ENCODE measurements around the gene RNU2-63P. TPM values are rescaled to one million over a fixed set of nuclear protein-coding genes. Genes with fewer than 3 reads are reported as not detected.
"Not testable (repeated sequence)": the region's sequence is repeated elsewhere in the genome, so short reads cannot be mapped to it uniquely, and the experiment has no call there.

The RNU2-63P gene
- 10 to 100 TPM; 12.6 to 43.6 TPM for total RNA-seq

- H3K27ac Mint-ChIP-seq, result peak within 1 kb of the TSS; percentile 95 to 100
- peak; percentile 81 to 84 for ATAC-seq
- peaks cover 0 to 6% of the 10 kb centered on the region in 2 donors for H3K9me3 Mint-ChIP-seq
Observed at GRCh38 chr2:88016086-88016959, at the start of gene RNU2-63P. Gene RNU2-63P (minus strand): TSS chr2:88016547.

GRCh38 chr2:88061295-88061694 lies 44.9 kb upstream of the RNU2-63P start:
- no peak for DNase-seq (ENCODE audit: low spot score in 2 of 2)
- ATAC-seq, result no peak
- H3K27ac Mint-ChIP-seq, result peak overlapping the region in 1 of 2 donors; percentile 29
- no peaks in the 10 kb centered on the region for H3K9me3 Mint-ChIP-seq
- H3K36me3 Mint-ChIP-seq, result peaks cover 0 to 1% of the 10 kb centered on the region in 2 donors

More at GRCh38 chr2:88016086-88016959, at the start of gene RNU2-63P:
- H3K36me3 Mint-ChIP-seq, result peaks cover 9 to 11% of the 10 kb centered on the region in 2 donors
- DNase-seq (ENCODE audit: low spot score in 2 of 2), result peak; percentile 82 to 83

- no peak overlapping the region for H3K27ac Mint-ChIP-seq
- peaks cover 2 to 5% of the 10 kb centered on the region in 2 donors for H3K36me3 Mint-ChIP-seq
- ATAC-seq, result peak in 1 of 2 donors; percentile 17
- H3K9me3 Mint-ChIP-seq, result no peaks in the 10 kb centered on the region
- DNase-seq (ENCODE audit: low spot score in 2 of 2), result no peak
Observed at GRCh38 chr2:88060907-88061275, 44.5 kb upstream of the RNU2-63P start.

GRCh38 chr2:88059979-88060906 lies 43.9 kb upstream of the RNU2-63P start:
- DNase-seq (ENCODE audit: low spot score in 2 of 2) (no peak), ATAC-seq (peak; percentile 32 to 39)
- H3K9me3 Mint-ChIP-seq, result no peaks in the 10 kb centered on the region
- H3K36me3 Mint-ChIP-seq, result peaks cover 7 to 10% of the 10 kb centered on the region in 2 donors
- H3K27ac Mint-ChIP-seq, result no peak overlapping the region

GRCh38 chr2:88058191-88058590 lies 41.8 kb upstream of the RNU2-63P start:
- Mint-ChIP-seq H3K27ac (no peak overlapping the region), H3K36me3 (peaks cover 26 to 27% of the 10 kb centered on the region in 2 donors), H3K9me3 (no peaks in the 10 kb centered on the region)
- ATAC-seq, result no peak
- no peak for DNase-seq (ENCODE audit: low spot score in 2 of 2)

- H3K36me3 Mint-ChIP-seq, result peaks cover 30 to 32% of the 10 kb centered on the region in 2 donors
Observed at GRCh38 chr2:88057437-88057844, 41.1 kb upstream of the RNU2-63P start.

GRCh38 chr2:88055371-88056128 lies 39.2 kb upstream of the RNU2-63P start, which contains the start of gene KRCC1:
Gene KRCC1 (minus strand): TSS chr2:88055783. CDS start chr2:88028563, 27,220 bp downstream.
- Mint-ChIP-seq H3K27ac (peak within 1 kb of the TSS; percentile 98), H3K9me3 (no peaks in the 10 kb centered on the region), H3K36me3 (peaks cover 35 to 37% of the 10 kb centered on the region in 2 donors)
- DNase-seq (ENCODE audit: low spot score in 2 of 2) (peak; percentile 87 to 95), ATAC-seq (peak; percentile 94 to 96)

More at GRCh38 chr2:88057437-88057844, 41.1 kb upstream of the RNU2-63P start:
- no peaks in the 10 kb centered on the region for H3K9me3 Mint-ChIP-seq
- ATAC-seq, result no peak
- H3K27ac Mint-ChIP-seq, result peak overlapping the region in 1 of 2 donors; percentile 98
- no peak for DNase-seq (ENCODE audit: low spot score in 2 of 2)

- Mint-ChIP-seq H3K36me3 (peaks cover 35 to 37% of the 10 kb centered on the region in 2 donors), H3K27ac (peak overlapping the region; percentile 98), H3K9me3 (no peaks in the 10 kb centered on the region)
- DNase-seq (ENCODE audit: low spot score in 2 of 2) (no peak), ATAC-seq (no peak)
Observed at GRCh38 chr2:88054782-88055370, 38.5 kb upstream of the RNU2-63P start.

- Mint-ChIP-seq H3K27ac (peak overlapping the region; percentile 98), H3K9me3 (no peaks in the 10 kb centered on the region), H3K36me3 (peaks cover 35 to 37% of the 10 kb centered on the region in 2 donors)
- ATAC-seq (no peak), DNase-seq (ENCODE audit: low spot score in 2 of 2) (no peak)
Observed at GRCh38 chr2:88053934-88054781, 37.8 kb upstream of the RNU2-63P start.

- Mint-ChIP-seq H3K9me3 (no peaks in the 10 kb centered on the region), H3K36me3 (peaks cover 35 to 37% of the 10 kb centered on the region in 2 donors), H3K27ac (peak overlapping the region; percentile 5 to 98)
- DNase-seq (ENCODE audit: low spot score in 2 of 2), result no peak
- ATAC-seq, result no peak
Observed at GRCh38 chr2:88053296-88053695, 36.9 kb upstream of the RNU2-63P start.

GRCh38 chr2:88051792-88052191 lies 35.4 kb upstream of the RNU2-63P start:
- ATAC-seq (no peak), DNase-seq (ENCODE audit: low spot score in 2 of 2) (no peak)
- Mint-ChIP-seq H3K27ac (no peak overlapping the region), H3K36me3 (peaks cover 35 to 37% of the 10 kb centered on the region in 2 donors), H3K9me3 (no peaks in the 10 kb centered on the region)

- ATAC-seq, result no peak
- peaks cover 19 to 32% of the 10 kb centered on the region in 2 donors for H3K36me3 Mint-ChIP-seq
- no peak overlapping the region for H3K27ac Mint-ChIP-seq
- no peak for DNase-seq (ENCODE audit: low spot score in 2 of 2)
- H3K9me3 Mint-ChIP-seq, result no peaks in the 10 kb centered on the region
Observed at GRCh38 chr2:88049622-88050021, 33.3 kb upstream of the RNU2-63P start.

- H3K27ac Mint-ChIP-seq, result no peak overlapping the region
- no peaks in the 10 kb centered on the region for H3K9me3 Mint-ChIP-seq
- no peak for DNase-seq (ENCODE audit: low spot score in 2 of 2)
- peaks cover 12 to 22% of the 10 kb centered on the region in 2 donors for H3K36me3 Mint-ChIP-seq
- no peak for ATAC-seq
Observed at GRCh38 chr2:88048541-88048940, 32.2 kb upstream of the RNU2-63P start.

- not testable (repeated sequence) for H3K36me3 Mint-ChIP-seq; H3K9me3 Mint-ChIP-seq; ATAC-seq; DNase-seq (ENCODE audit: low spot score in 2 of 2); H3K27ac Mint-ChIP-seq
Observed at GRCh38 chr2:88045561-88045960, 29.2 kb upstream of the RNU2-63P start.

- no peak for ATAC-seq
- peaks cover 0 to 15% of the 10 kb centered on the region in 2 donors for H3K36me3 Mint-ChIP-seq
- H3K9me3 Mint-ChIP-seq, result no peaks in the 10 kb centered on the region
- no peak overlapping the region for H3K27ac Mint-ChIP-seq
- DNase-seq (ENCODE audit: low spot score in 2 of 2), result no peak
Observed at GRCh38 chr2:88042476-88042875, 26.1 kb upstream of the RNU2-63P start.
